Activated CD8-positive, alpha-beta T cell treated with anti-CD3 and anti-CD28 coated beads for 36 hours (primary cell): ENCODE measurements around the gene RPL10. TPM values are rescaled to one million over a fixed set of nuclear protein-coding genes. Genes with fewer than 3 reads are reported as not detected.

Experiments
- ATAC-seq: fragments of 200-7000 bp; cut with Tn5 transposase; one replicate; pipeline ENCODE4 v1.10.0; 2021; ENCODE audit warnings: mild to moderate bottlenecking, moderate library complexity
- CTCF ChIA-PET: fragments of 350-600 bp; sonication (Branson Sonifier 250); formaldehyde crosslinking; loops from one replicate; lab custom pipeline; 2021; ENCODE audit warnings: antibody characterized with exemption; lab: Charles Lee
- POLR2A ChIA-PET: fragments of 350-600 bp; sonication (Branson Sonifier 250); formaldehyde crosslinking; loops from one replicate; lab custom pipeline; 2021; ENCODE audit warnings: antibody characterized with exemption; lab: Charles Lee
- DNase-seq: peaks from one replicate; pipeline ENCODE4 v3.0.0-alpha.2; 2020
- H3K27ac Mint-ChIP-seq: one replicate; pipeline ENCODE4 v1.8.0; 2021; ENCODE audit warnings: mild to moderate bottlenecking, mixed read lengths
- H3K27me3 Mint-ChIP-seq: one replicate; pipeline ENCODE4 v1.8.0; 2021; ENCODE audit warnings: mixed read lengths
- H3K36me3 Mint-ChIP-seq: one replicate; pipeline ENCODE4 v1.8.0; 2021; ENCODE audit warnings: low read depth, mixed read lengths
- H3K4me1 Mint-ChIP-seq: one replicate; pipeline ENCODE4 v1.8.0; 2021; ENCODE audit warnings: low read depth, mixed read lengths
- H3K4me3 Mint-ChIP-seq: one replicate; pipeline ENCODE4 v1.8.0; 2021; ENCODE audit warnings: mild to moderate bottlenecking, moderate library complexity, mixed read lengths
- H3K9me3 Mint-ChIP-seq: one replicate; pipeline ENCODE4 v1.8.0; 2021; ENCODE audit warnings: mixed read lengths
- intact Hi-C: fragments of 100-400 bp; cut with micrococcal nuclease; formaldehyde crosslinking; loops from one replicate; pipeline ENCODE4 v1.10.0; 2022
- total RNA-seq, 2 experiments: library from RNA; stranded (reverse); gene quantifications; one replicate each; pipeline ENCODE4 v1.2.3, GENCODE V29; 2021
- TF ChIP-seq, protein P1 (sequence below): fragments of 200-600 bp; IDR thresholded peaks from one replicate; pipeline ENCODE4 v1.8.0; 2022; ENCODE audit warnings: antibody characterized with exemption, mild to moderate bottlenecking

Gene RPL10
- total RNA-seq, 2 experiments from 2014 or later, result 3,574 to 3,675 TPM

DNA sequence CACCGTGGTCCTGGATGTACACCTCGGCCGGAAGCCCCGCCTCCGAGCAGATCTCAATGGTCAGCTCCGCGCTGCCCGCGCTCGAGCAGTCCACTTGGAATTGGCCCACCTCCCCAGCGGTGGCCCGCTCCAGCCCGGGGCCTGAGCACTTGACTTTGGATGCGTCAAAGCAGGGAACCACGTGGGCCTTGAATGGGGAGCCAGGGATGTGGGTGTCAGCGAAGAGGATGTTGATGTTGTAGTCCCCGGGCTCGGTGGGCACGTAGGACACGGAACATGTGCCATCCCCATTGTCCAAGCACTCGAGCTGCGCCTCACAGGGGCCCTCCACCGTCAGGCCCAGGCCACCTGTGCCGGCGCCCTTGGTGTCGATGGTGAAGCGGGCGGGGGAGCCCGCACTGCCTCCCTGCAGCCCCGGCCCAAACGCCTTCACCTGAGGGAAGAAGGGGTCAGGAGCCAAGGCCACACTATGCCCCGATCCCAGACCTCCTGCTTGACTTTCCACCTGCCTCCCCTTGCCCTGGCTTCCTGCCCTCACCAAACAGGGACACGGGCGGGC lies 37.9 kb upstream of the RPL10 start:
- peaks cover 31% of the 10 kb centered on the region for H3K36me3 Mint-ChIP-seq
- ChIA-PET CTCF (no interaction called here), POLR2A (interaction anchor here (1.0 kb wide), 1 partner anchor 8 kb away, joined by 3 read pairs; no protein-coding TSS in a partner anchor)
- H3K9me3 Mint-ChIP-seq, result no peaks in the 10 kb centered on the region
- H3K27me3 Mint-ChIP-seq, result no peaks in the 10 kb centered on the region
- intact Hi-C loops, result no loop called here
- DNase-seq (no peak), ATAC-seq (no peak)
- TF ChIP-seq, protein P1, sequence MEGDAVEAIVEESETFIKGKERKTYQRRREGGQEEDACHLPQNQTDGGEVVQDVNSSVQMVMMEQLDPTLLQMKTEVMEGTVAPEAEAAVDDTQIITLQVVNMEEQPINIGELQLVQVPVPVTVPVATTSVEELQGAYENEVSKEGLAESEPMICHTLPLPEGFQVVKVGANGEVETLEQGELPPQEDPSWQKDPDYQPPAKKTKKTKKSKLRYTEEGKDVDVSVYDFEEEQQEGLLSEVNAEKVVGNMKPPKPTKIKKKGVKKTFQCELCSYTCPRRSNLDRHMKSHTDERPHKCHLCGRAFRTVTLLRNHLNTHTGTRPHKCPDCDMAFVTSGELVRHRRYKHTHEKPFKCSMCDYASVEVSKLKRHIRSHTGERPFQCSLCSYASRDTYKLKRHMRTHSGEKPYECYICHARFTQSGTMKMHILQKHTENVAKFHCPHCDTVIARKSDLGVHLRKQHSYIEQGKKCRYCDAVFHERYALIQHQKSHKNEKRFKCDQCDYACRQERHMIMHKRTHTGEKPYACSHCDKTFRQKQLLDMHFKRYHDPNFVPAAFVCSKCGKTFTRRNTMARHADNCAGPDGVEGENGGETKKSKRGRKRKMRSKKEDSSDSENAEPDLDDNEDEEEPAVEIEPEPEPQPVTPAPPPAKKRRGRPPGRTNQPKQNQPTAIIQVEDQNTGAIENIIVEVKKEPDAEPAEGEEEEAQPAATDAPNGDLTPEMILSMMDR, result no peak
- H3K27ac Mint-ChIP-seq, result no peak overlapping the region
- peaks cover 12% of the 10 kb centered on the region for H3K4me1 Mint-ChIP-seq
- no peak overlapping the region for H3K4me3 Mint-ChIP-seq

DNA sequence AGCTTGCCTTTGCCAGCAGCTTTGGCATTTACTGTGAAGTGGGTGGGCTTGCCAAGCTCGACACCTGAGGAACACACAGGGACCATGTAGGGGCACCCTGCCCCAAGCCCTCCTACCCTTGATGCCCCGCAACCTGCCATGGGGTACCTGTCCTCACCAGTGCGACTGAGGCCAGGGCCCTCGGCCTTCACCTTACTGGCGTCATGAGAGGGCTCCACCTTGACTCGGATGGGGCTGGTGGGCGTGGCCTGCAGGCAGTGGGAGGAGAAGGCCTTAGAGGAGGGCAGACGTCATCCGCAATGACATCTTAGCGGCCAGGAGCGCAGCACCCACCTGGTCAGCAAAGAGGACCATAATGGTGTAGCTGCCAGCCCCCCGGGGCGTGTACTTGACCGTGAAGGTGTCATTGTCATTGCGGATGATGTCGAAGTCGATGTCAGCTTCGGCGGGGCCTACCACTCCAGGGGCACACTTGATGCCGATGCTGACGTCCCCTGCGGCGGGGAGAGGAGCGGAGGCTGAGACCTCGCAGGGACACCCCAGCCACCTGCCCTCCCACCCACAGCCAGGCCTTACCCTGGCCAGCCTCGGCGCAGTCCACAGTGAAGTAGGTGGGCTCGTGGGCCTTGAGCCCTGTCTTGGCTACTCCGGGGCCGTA lies 36.0 kb upstream of the RPL10 start:
- CTCF ChIA-PET, result no interaction called here
- POLR2A ChIA-PET, result interaction anchor here (0.8 to 1.2 kb wide), 4 partner anchors 13 to 22 kb away, joined by 3 to 4 read pairs (median 3); no protein-coding TSS in a partner anchor

DNA sequence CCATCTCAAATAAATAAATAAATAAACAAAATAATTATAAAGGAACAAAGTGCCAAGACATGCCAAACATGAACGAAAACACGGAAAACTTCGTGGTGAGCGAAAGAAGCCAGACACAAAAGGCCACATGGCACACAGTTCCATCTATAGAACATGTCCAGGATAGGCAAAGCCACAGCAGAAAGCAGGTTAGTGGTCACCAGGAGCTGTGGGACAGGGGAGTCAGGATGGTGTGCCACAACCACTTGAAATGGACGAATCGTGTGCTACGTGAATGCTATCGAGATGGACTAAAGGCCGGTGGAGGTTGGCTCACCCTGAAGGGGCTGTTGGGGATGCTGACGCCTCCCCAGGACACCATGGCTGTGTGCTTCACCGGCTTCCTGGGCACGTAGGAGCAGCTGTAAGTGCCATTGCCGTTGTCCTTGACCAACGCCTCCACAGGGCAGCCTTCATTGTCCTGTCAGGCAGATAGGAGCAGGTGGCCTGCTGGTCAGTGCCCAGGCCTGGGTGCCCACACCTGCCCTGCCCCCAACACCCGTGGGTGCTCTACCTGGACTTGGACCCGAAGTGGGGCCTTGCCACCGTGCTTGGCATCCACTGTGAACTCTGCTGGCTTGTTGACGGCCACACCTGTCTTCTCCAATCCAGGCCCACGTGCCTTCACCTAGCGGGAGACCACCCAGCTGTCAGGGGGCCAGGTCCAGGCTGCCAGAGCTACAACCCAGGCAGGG lies 34.3 kb upstream of the RPL10 start:
- ChIA-PET POLR2A (interaction anchor here (1.2 to 1.9 kb wide), 2 partner anchors 10 to 15 kb away, joined by 3 to 6 read pairs; partner anchors contain the start of gene FLNA), CTCF (no interaction called here)
- Mint-ChIP-seq H3K27me3 (no peaks in the 10 kb centered on the region), H3K4me3 (no peak overlapping the region), H3K36me3 (peaks cover 42% of the 10 kb centered on the region), H3K27ac (no peak overlapping the region), H3K4me1 (peaks cover 13% of the 10 kb centered on the region), H3K9me3 (no peaks in the 10 kb centered on the region)
- intact Hi-C loops, result no loop called here
- no peak for DNase-seq
- ATAC-seq, result no peak
- TF ChIP-seq, protein P1, result no peak

More for the DNA sequence above, 36.0 kb upstream of the RPL10 start:
- Mint-ChIP-seq H3K27me3 (no peaks in the 10 kb centered on the region), H3K27ac (no peak overlapping the region), H3K36me3 (peaks cover 37% of the 10 kb centered on the region), H3K4me3 (no peak overlapping the region), H3K4me1 (peaks cover 16% of the 10 kb centered on the region), H3K9me3 (no peaks in the 10 kb centered on the region)
- TF ChIP-seq, protein P1, result no peak
- intact Hi-C loops, result no loop called here
- ATAC-seq, result no peak
- DNase-seq, result no peak

DNA sequence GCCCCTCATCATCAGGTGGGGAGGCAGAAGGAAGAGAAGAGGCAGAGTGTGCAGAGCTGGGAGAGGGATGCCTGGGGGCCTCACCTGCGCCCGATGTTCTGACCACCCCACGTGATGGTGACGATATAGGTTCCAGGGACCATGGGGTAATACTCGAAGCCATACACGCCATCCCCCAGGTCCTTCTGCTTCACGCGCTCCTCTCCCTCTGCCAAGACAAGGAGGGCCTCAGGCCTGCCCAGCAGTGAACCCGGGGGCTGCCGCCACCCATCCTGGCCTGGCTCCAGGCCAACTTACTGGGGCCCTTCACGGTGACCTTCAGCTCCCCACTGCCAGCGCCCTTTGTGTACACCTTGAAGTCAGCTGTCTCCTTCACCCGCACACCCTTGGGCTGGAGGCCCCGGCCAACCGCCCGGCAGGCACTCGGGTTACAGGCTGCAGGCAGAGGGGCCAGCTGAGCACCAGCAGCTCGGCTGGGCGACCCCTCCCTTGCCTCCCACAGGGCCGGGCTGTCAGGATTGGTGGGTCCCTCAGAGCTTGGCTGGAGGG lies 33.1 kb upstream of the RPL10 start:
- no peaks in the 10 kb centered on the region for H3K9me3 Mint-ChIP-seq
- ChIA-PET CTCF (no interaction called here), POLR2A (interaction anchor here (0.7 to 1.5 kb wide), 3 partner anchors 11 to 17 kb away, joined by 3 to 6 read pairs (median 4); no protein-coding TSS in a partner anchor)
- no peak overlapping the region for H3K27ac Mint-ChIP-seq
- no peaks in the 10 kb centered on the region for H3K27me3 Mint-ChIP-seq
- peaks cover 46% of the 10 kb centered on the region for H3K36me3 Mint-ChIP-seq
- ATAC-seq (no peak), DNase-seq (no peak)
- intact Hi-C loops, result no loop called here
- TF ChIP-seq, protein P1, result no peak
- peaks cover 13% of the 10 kb centered on the region for H3K4me1 Mint-ChIP-seq
- no peak overlapping the region for H3K4me3 Mint-ChIP-seq
